Mononuclear cell (primary cell): ENCODE data around the gene HS3ST5. TPM values are rescaled to one million over a fixed set of nuclear protein-coding genes. Genes with fewer than 3 reads are reported as not detected.

Experiments
- H3K27me3 ChIP-seq: 2 replicates; pipeline ENCODE4 v1.6.0; 2011; ENCODE audit warnings: low read length, control low read depth; ENCODE audit not compliant: insufficient read depth
- H3K4me1 ChIP-seq: 2 replicates; pipeline ENCODE4 v1.5.1; 2011; ENCODE audit warnings: mild to moderate bottlenecking, low read length, control low read depth; ENCODE audit not compliant: insufficient read depth
- H3K4me3 ChIP-seq: 2 replicates; pipeline ENCODE4 v1.5.1; 2011; ENCODE audit warnings: mild to moderate bottlenecking, low read length, moderate library complexity
- H3K9me3 ChIP-seq: 2 replicates; pipeline ENCODE4 v1.5.1; 2011; ENCODE audit warnings: low read depth, mild to moderate bottlenecking, control low read depth, low read length
- total RNA-seq: library from RNA; depleted of rRNA; stranded (reverse); fragments of >200 nt; gene quantifications from one replicate; pipeline ENCODE4 v1.2.3, GENCODE V29; 2012

Gene HS3ST5
- total RNA-seq, 1 donor, result not detected

DNA sequence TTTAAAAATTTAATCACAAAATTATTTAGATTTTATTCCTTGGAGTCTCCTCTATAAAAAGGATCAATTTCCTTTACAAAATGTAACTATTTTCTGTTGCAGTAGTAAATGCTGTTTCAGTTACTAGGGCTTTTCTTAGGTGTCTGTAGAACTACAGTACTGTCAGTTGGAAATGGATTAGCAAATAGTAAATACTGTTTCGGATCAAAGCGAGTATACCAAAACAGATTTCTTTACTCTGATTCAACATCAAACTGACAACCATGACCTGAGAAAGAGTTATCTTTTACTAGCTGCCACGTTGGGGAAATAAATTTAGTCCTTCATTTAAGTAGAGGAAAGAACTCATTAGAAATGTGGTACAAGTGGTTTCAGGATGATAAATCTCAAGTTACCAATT is 172.5 kb downstream of the HS3ST5 start:
- no peak overlapping the region for H3K4me3 ChIP-seq
- H3K4me1 ChIP-seq, result no peaks in the 10 kb centered on the region
- H3K27me3 ChIP-seq, result no peaks in the 10 kb centered on the region
- H3K9me3 ChIP-seq, result no peaks in the 10 kb centered on the region

GRCh38 chr6:114169763-114170162 is 173.1 kb downstream of the HS3ST5 start:
- no peaks in the 10 kb centered on the region for H3K4me1 ChIP-seq
- no peaks in the 10 kb centered on the region for H3K27me3 ChIP-seq
- H3K4me3 ChIP-seq, result no peak overlapping the region
- H3K9me3 ChIP-seq, result no peaks in the 10 kb centered on the region

DNA sequence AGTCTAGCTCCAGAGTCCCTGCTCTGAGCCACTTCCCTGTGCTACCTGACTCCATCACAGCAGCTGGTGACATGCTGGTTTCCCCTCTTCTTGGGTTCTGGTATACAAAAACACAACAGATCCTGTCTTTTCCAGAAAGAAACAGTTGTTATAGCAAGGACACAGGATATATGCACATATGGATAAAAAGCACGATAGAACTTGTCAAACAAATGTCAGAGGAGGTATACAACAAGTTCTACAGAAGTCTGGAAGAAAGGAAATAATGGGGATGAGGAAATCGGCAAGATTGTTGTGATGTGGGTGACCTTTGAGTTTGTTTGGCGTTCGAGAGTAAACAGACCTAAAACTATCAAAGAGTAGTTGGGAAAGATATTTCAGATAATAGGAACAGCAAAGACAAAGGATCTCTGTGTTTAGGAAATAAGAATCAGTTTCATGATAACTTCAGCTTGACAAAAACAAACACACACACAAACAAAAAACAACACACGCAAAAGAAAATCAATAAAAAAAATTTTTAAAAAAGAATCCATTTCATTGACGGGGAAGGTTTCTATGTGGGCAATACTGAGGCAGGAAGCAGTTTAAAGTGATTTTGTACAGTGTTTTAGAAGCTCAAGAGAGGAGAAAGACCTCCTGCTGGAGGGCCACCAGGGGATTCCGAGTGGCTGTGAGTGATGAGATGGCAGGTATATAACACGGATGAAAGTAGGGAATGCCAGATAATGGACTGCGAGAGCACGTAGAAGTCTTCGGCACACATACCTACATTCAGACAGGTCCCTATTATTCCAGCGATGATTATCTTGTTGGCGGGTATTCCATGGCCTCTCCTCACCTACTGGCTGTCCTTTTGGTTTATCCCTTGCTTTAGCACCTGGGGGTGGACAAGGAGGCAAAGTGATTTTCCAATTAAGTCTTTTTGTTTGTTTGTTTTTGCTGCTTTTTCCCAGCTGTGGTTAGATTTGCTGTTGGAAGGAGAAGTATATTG is 174.9 kb downstream of the HS3ST5 start:
- H3K9me3 ChIP-seq, result no peaks in the 10 kb centered on the region
- no peak overlapping the region for H3K4me3 ChIP-seq
- no peaks in the 10 kb centered on the region for H3K27me3 ChIP-seq

DNA sequence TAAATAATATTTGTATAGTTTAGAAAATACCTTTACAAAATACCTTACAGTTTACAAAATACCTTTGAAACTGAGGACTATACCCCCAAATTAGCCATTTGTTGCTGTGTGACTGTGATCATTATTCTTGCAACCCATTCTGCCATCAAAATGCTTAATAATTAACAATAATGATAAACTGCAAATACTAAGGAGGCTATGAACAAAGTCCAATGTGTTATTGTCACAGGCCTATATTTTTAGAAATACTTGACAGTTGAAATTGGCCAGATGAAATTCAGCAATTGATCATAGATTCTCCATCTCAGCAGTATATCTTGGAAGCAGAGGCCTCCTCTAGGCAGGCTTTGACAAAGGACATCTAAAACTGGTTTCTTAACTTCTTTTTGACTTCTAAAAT is 178.6 kb downstream of the HS3ST5 start:
- Histone ChIP-seq H3K27me3 (no peaks in the 10 kb centered on the region), H3K4me3 (no peak overlapping the region), H3K9me3 (no peaks in the 10 kb centered on the region), H3K4me1 (no peaks in the 10 kb centered on the region)

More for the DNA sequence above, 174.9 kb downstream of the HS3ST5 start:
- no peaks in the 10 kb centered on the region for H3K4me1 ChIP-seq

- Histone ChIP-seq H3K4me3 (no peak overlapping the region), H3K27me3 (no peaks in the 10 kb centered on the region), H3K9me3 (no peaks in the 10 kb centered on the region), H3K4me1 (no peaks in the 10 kb centered on the region)
These were observed 180.0 kb downstream of the HS3ST5 start for GRCh38 chr6:114162691-114163347.

- no peaks in the 10 kb centered on the region for H3K27me3 ChIP-seq
- H3K4me3 ChIP-seq, result no peak overlapping the region
- no peaks in the 10 kb centered on the region for H3K9me3 ChIP-seq
- no peaks in the 10 kb centered on the region for H3K4me1 ChIP-seq
These were observed 181.9 kb downstream of the HS3ST5 start for GRCh38 chr6:114160881-114161280.

GRCh38 chr6:114159727-114160126 is 183.1 kb downstream of the HS3ST5 start:
- no peak overlapping the region for H3K4me3 ChIP-seq
- no peaks in the 10 kb centered on the region for H3K27me3 ChIP-seq
- no peaks in the 10 kb centered on the region for H3K4me1 ChIP-seq

GRCh38 chr6:114158838-114159694 is 183.8 kb downstream of the HS3ST5 start:
- H3K4me3 ChIP-seq, result no peak overlapping the region
- H3K27me3 ChIP-seq, result no peaks in the 10 kb centered on the region
- H3K4me1 ChIP-seq, result no peaks in the 10 kb centered on the region
- no peaks in the 10 kb centered on the region for H3K9me3 ChIP-seq

More at GRCh38 chr6:114159727-114160126, 183.1 kb downstream of the HS3ST5 start:
- H3K9me3 ChIP-seq, result no peaks in the 10 kb centered on the region

DNA sequence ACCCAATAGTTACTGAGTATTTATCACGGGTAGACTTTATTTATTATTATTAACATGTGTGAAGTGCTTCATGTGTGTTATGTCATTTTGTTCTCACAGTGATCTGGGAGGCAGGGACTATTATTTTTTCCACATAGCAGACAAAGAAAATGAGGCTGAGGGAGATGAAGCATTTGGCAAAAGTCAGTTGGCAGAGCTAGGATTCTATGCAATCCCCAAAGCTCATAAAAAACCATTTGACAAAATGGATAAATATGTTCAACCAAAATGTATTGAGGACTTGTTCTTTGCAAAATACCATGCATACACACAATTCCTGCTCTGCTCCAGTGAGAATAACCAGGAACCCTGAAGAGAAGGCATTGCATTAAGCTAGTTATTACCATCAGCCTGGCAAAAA is 184.4 kb downstream of the HS3ST5 start:
- Histone ChIP-seq H3K9me3 (no peaks in the 10 kb centered on the region), H3K4me1 (no peaks in the 10 kb centered on the region), H3K27me3 (no peaks in the 10 kb centered on the region), H3K4me3 (no peak overlapping the region)

- Histone ChIP-seq H3K27me3 (no peaks in the 10 kb centered on the region), H3K9me3 (no peaks in the 10 kb centered on the region), H3K4me1 (no peaks in the 10 kb centered on the region), H3K4me3 (no peak overlapping the region)
These were observed 185.0 kb downstream of the HS3ST5 start for GRCh38 chr6:114157848-114158247.

DNA sequence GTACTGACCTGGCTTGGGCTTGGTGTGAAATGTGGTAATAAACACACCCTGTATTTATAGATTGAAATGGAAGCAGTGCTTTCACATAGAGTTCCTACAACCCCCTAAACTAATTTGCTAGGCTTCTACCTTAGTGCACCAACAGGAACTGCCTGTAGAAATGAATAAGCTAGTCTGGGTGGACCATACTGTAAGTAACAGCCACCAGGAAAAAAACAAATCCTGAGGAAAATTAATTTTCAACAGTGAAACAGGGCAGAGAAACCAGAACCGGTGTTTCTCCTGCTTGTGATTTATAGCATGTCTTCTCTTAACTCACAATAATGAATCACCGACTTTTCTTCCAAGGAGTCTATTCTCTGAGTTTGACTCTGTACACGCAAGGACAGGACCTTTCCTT is 187.1 kb downstream of the HS3ST5 start:
- no peaks in the 10 kb centered on the region for H3K4me1 ChIP-seq
- no peaks in the 10 kb centered on the region for H3K27me3 ChIP-seq
- no peaks in the 10 kb centered on the region for H3K9me3 ChIP-seq
- no peak overlapping the region for H3K4me3 ChIP-seq

GRCh38 chr6:114154812-114155211 is 188.0 kb downstream of the HS3ST5 start:
- no peak overlapping the region for H3K4me3 ChIP-seq
- no peaks in the 10 kb centered on the region for H3K27me3 ChIP-seq
- H3K9me3 ChIP-seq, result no peaks in the 10 kb centered on the region
- no peaks in the 10 kb centered on the region for H3K4me1 ChIP-seq

GRCh38 chr6:114153448-114153847 is 189.4 kb downstream of the HS3ST5 start:
- Histone ChIP-seq H3K9me3 (no peaks in the 10 kb centered on the region), H3K4me3 (no peak overlapping the region), H3K4me1 (no peaks in the 10 kb centered on the region)

DNA sequence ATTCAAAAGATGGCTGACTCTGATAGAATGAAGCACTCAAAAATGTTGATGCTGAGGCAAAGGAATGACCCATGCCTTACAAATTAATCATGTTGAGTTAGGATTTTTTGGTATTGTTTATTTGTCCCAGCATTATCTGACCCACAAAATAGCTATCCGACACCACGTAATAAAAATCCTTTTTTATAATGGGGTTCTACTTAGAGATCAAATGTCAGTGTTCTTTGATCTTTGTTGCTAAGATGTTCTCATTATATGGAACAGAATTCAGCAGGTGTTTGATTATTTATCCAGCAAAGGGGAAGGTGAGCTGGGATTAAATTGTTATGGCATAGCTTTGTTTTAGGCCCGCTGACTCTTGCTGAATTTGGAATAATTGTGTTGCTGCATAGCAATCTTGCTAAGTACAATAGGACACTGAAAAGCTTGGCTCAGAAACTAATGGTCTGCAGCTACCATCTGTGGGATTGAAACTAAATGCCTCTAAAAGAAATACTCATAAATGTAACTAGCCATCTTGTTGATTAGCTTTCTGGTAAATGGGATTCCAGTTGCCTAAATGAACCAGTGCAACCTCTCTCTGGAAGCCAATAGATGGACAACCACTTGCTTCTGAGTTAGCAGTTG is 191.6 kb downstream of the HS3ST5 start:
- no peaks in the 10 kb centered on the region for H3K27me3 ChIP-seq
- no peaks in the 10 kb centered on the region for H3K9me3 ChIP-seq
- no peaks in the 10 kb centered on the region for H3K4me1 ChIP-seq
- H3K4me3 ChIP-seq, result no peak overlapping the region

More at GRCh38 chr6:114153448-114153847, 189.4 kb downstream of the HS3ST5 start:
- H3K27me3 ChIP-seq, result no peaks in the 10 kb centered on the region
